Tibial nerve (tissue), 4 donors: ENCODE results near the gene CEP295NL. TPM values are rescaled to one million over a fixed set of nuclear protein-coding genes. Genes with fewer than 3 reads are reported as not detected.
A peak's percentile ranks its signal among the peaks of the same experiment; 100 is the strongest.

Experiments
- DNase-seq, 2 donors: peaks; one replicate each; pipeline ENCODE4 v3.0.0-alpha.2; 2019; ENCODE audit warnings: low spot score in 2 of 2
- H3K27ac ChIP-seq, 4 donors: fragments of 200-600 bp; sonication (generic) in 3 of 4; one replicate each; pipeline ENCODE4 v1.5.1; 2017 to 2019; ENCODE audit warnings: mild to moderate bottlenecking in 1 of 4
- H3K27me3 ChIP-seq, 2 donors: fragments of 200-600 bp; sonication (generic) in 1 of 2; one replicate each; pipeline versions ENCODE4 v1.5.1 to v1.6.0; 2017 to 2019
- H3K36me3 ChIP-seq, 3 donors: fragments of 200-600 bp; sonication (generic); one replicate each; pipeline ENCODE4 v1.5.1; 2018 to 2019
- H3K4me1 ChIP-seq, 4 donors: fragments of 200-600 bp; sonication (generic) in 3 of 4; one replicate each; pipeline ENCODE4 v1.5.1; 2017 to 2019
- H3K4me3 ChIP-seq, 4 donors: fragments of 200-600 bp; sonication (generic) in 3 of 4; one replicate each; pipeline ENCODE4 v1.5.1; 2017 to 2019; ENCODE audit warnings: mild to moderate bottlenecking in 1 of 4, moderate library complexity in 1 of 4
- H3K9me3 ChIP-seq, 4 donors: fragments of 200-600 bp; sonication (generic) in 3 of 4; one replicate each; pipeline ENCODE4 v1.5.1; 2017 to 2019
- CTCF ChIP-seq, 5 experiments: fragments of 200-600 bp in 3 of 5; fragments of 450-650 bp in 2 of 5; sonication (generic) in 3 of 5; IDR thresholded peaks; one replicate each; pipeline ENCODE4 v1.5.1; 2016 to 2019; ENCODE audit warnings: antibody characterized with exemption in 5 of 5, mild to moderate bottlenecking in 3 of 5, moderate library complexity in 2 of 5
- EP300 ChIP-seq, 2 donors: sonication (generic); formaldehyde crosslinking; IDR thresholded peaks; one replicate each; pipeline ENCODE4 v1.6.1; 2017; ENCODE audit warnings: antibody characterized with exemption in 2 of 2, mild to moderate bottlenecking in 1 of 2
- POLR2A ChIP-seq, 2 donors: fragments of 450-650 bp; IDR thresholded peaks; one replicate each; pipeline ENCODE4 v1.6.1; 2017; ENCODE audit warnings: antibody characterized with exemption in 2 of 2, mild to moderate bottlenecking in 2 of 2, moderate library complexity in 2 of 2
- WGBS, 2 donors: methylation state at CpG; one replicate each; pipeline ENCODE4 v1.1.5; 2018; 5-methylcytosine and 5-hydroxymethylcytosine counted together
- total RNA-seq, 4 donors: library from RNA; depleted of rRNA; stranded (reverse); fragments of >200 nt; gene quantifications; one replicate each; pipeline ENCODE4 v1.1.0, GENCODE V29; 2016

CEP295NL gene
- total RNA-seq, 4 donors from 2014 or later, result 6.5 to 35.1 (median 9.9) TPM

GRCh38 chr17:78857266-78857665 lies 45.7 kb downstream of the CEP295NL start:
- peaks cover 0 to 20% (median under 1%) of the 10 kb centered on the region in 4 donors for H3K4me1 ChIP-seq
- TF ChIP-seq POLR2A (IDR thresholded peaks at IDR 0.05) (no peak), EP300 (IDR thresholded peaks at IDR 0.05) (no peak), CTCF (IDR thresholded peaks at IDR 0.05) (no peak)
- DNase-seq, result no peak
- H3K27ac ChIP-seq, result no peak overlapping the region
- no peaks in the 10 kb centered on the region for H3K27me3 ChIP-seq
- H3K9me3 ChIP-seq, result no peaks in the 10 kb centered on the region
- peaks cover 0 to 74% (median 0%) of the 10 kb centered on the region in 3 donors for H3K36me3 ChIP-seq
- 91 to 92% methylated on average over 9 to 14 of the region's 14 CpGs for WGBS, 2 donors
- no peak overlapping the region for H3K4me3 ChIP-seq

- peak overlapping the region in 2 of 4 donors; percentile 24 to 80 for H3K27ac ChIP-seq
- H3K4me3 ChIP-seq, result no peak overlapping the region
- H3K36me3 ChIP-seq, result peaks cover 0 to 76% (median 0%) of the 10 kb centered on the region in 3 donors
- H3K27me3 ChIP-seq, result no peaks in the 10 kb centered on the region
- H3K9me3 ChIP-seq, result no peaks in the 10 kb centered on the region
- DNase-seq, result no peak
- 84 to 88% methylated on average over 25 of the region's 25 CpGs for WGBS, 2 donors
- peaks cover 0 to 7% (median 0%) of the 10 kb centered on the region in 4 donors for H3K4me1 ChIP-seq
- TF ChIP-seq CTCF (IDR thresholded peaks at IDR 0.05) (no peak), EP300 (IDR thresholded peaks at IDR 0.05) (no peak), POLR2A (IDR thresholded peaks at IDR 0.05) (no peak)
Observed at GRCh38 chr17:78855561-78856165, 47.3 kb downstream of the CEP295NL start.

- no peaks in the 10 kb centered on the region for H3K27me3 ChIP-seq
- no peak overlapping the region for H3K4me3 ChIP-seq
- H3K9me3 ChIP-seq, result no peaks in the 10 kb centered on the region
- DNase-seq, result no peak
- H3K36me3 ChIP-seq, result peaks cover 0 to 66% (median 0%) of the 10 kb centered on the region in 3 donors
- TF ChIP-seq CTCF (IDR thresholded peaks at IDR 0.05) (no peak), POLR2A (IDR thresholded peaks at IDR 0.05) (no peak), EP300 (IDR thresholded peaks at IDR 0.05) (no peak)
- peak overlapping the region in 1 of 4 donors; percentile 80 for H3K27ac ChIP-seq
- H3K4me1 ChIP-seq, result peaks cover 0 to 7% (median 0%) of the 10 kb centered on the region in 4 donors
- 66 to 74% methylated on average over 7 to 9 of the region's 9 CpGs for WGBS, 2 donors
Observed at GRCh38 chr17:78854508-78854907, 48.5 kb downstream of the CEP295NL start.

- H3K9me3 ChIP-seq, result no peaks in the 10 kb centered on the region
- 77% methylated on average over 11 of the region's 11 CpGs for WGBS, 2 donors
- H3K27ac ChIP-seq, result peak overlapping the region in 1 of 4 donors; percentile 80
- no peak for TF ChIP-seq EP300 (IDR thresholded peaks at IDR 0.05)
- no peak for TF ChIP-seq POLR2A (IDR thresholded peaks at IDR 0.05)
- no peak for TF ChIP-seq CTCF (IDR thresholded peaks at IDR 0.05)
- H3K36me3 ChIP-seq, result peaks cover 0 to 60% (median 0%) of the 10 kb centered on the region in 3 donors
- no peak overlapping the region for H3K4me3 ChIP-seq
- H3K27me3 ChIP-seq, result no peaks in the 10 kb centered on the region
- no peak for DNase-seq
- peaks cover 0 to 7% (median 0%) of the 10 kb centered on the region in 4 donors for H3K4me1 ChIP-seq
Observed at GRCh38 chr17:78853926-78854394, 49.0 kb downstream of the CEP295NL start.

GRCh38 chr17:78852709-78853121 lies 50.3 kb downstream of the CEP295NL start:
- H3K36me3 ChIP-seq, result peaks cover 0 to 54% (median 0%) of the 10 kb centered on the region in 3 donors
- H3K9me3 ChIP-seq, result no peaks in the 10 kb centered on the region
- H3K27ac ChIP-seq, result peak overlapping the region in 3 of 4 donors; percentile 17 to 83 (median 80)
- H3K4me3 ChIP-seq, result no peak overlapping the region
- peaks cover 0 to 7% (median 0%) of the 10 kb centered on the region in 4 donors for H3K4me1 ChIP-seq
- H3K27me3 ChIP-seq, result no peaks in the 10 kb centered on the region
- 61 to 66% methylated on average over 16 of the region's 16 CpGs for WGBS, 2 donors
- TF ChIP-seq CTCF (IDR thresholded peaks at IDR 0.05) (peak in 1 of 5 experiments; percentile 5), EP300 (IDR thresholded peaks at IDR 0.05) (peak in 1 of 2 donors; percentile 68), POLR2A (IDR thresholded peaks at IDR 0.05) (no peak)
- DNase-seq, result no peak
